B cell (primary cell): ENCODE measurements around the gene C2CD3. TPM values are rescaled to one million over a fixed set of nuclear protein-coding genes. Genes with fewer than 3 reads are reported as not detected.

Experiments used
- ATAC-seq: fragments of 200-7000 bp; cut with Tn5 transposase; one replicate; pipeline ENCODE4 v1.10.0; 2021; ENCODE audit warnings: low read depth, mild to moderate bottlenecking, moderate number of reproducible peaks, moderate library complexity
- CTCF ChIA-PET: fragments of 350-600 bp; sonication (Branson Sonifier 250); formaldehyde crosslinking; loops from one replicate; lab custom pipeline; 2021; ENCODE audit warnings: antibody characterized with exemption, inconsistent platforms; lab: Charles Lee
- POLR2A ChIA-PET: fragments of 350-600 bp; sonication (Branson Sonifier 250); formaldehyde crosslinking; loops from one replicate; lab custom pipeline; 2021; ENCODE audit warnings: antibody characterized with exemption; lab: Charles Lee
- DNase-seq: peaks from one replicate; pipeline ENCODE4 v3.0.0; 2013
- H2AFZ ChIP-seq: 2 replicates; pipeline ENCODE4 v1.6.1; 2012; ENCODE audit warnings: mild to moderate bottlenecking, low read depth, low read length; ENCODE audit not compliant: insufficient read depth, poor library complexity, severe bottlenecking
- H3K27ac ChIP-seq, 2 donors: 1 replicate in 1 of 2; 2 replicates in 1 of 2; pipeline ENCODE4 v1.5.1; 2012 to 2013; ENCODE audit warnings: low read length in 2 of 2, mild to moderate bottlenecking in 2 of 2, moderate library complexity in 1 of 2
- H3K27me3 ChIP-seq, 4 experiments: fragments of 200-600 bp in 1 of 4; sonication (generic) in 1 of 4; replicated peaks in 1 of 4; 1 replicate in 2 of 4; 2 replicates in 2 of 4; pipeline versions ENCODE4 v1.6.1 to v1.7.0; 2013 to 2016; ENCODE audit warnings: low read length in 3 of 4, mild to moderate bottlenecking in 2 of 4, mixed read lengths in 1 of 4, moderate library complexity in 1 of 4; ENCODE audit not compliant: insufficient read depth in 4 of 4, control insufficient read depth in 3 of 4; ENCODE audit errors: control extremely low read depth in 1 of 4
- H3K36me3 ChIP-seq, 2 experiments: replicated peaks in 1 of 2; 1 replicate in 1 of 2; 2 replicates in 1 of 2; pipeline versions ENCODE4 v1.6.1 to v1.7.1; 2013; ENCODE audit warnings: low read length in 1 of 2; ENCODE audit not compliant: insufficient read depth in 2 of 2, control insufficient read depth in 1 of 2; ENCODE audit errors: control extremely low read depth in 1 of 2, extremely low read depth in 1 of 2
- H3K4me1 ChIP-seq, 2 donors: fragments of 200-600 bp in 1 of 2; sonication (generic) in 1 of 2; 1 replicate in 1 of 2; 2 replicates in 1 of 2; pipeline versions ENCODE4 v1.5.1 to v1.6.1; 2013 to 2017; ENCODE audit warnings: low read length in 2 of 2; ENCODE audit not compliant: control insufficient read depth in 2 of 2, insufficient read depth in 2 of 2
- H3K4me2 ChIP-seq: replicated peaks from 2 replicates; pipeline ENCODE3; 2012; ENCODE audit warnings: mild to moderate bottlenecking, low read depth, low read length; ENCODE audit not compliant: poor library complexity, severe bottlenecking
- H3K4me3 ChIP-seq, 5 experiments: fragments of 200-600 bp in 1 of 5; sonication (generic) in 1 of 5; 1 replicate in 3 of 5; 2 replicates in 2 of 5; pipeline versions ENCODE4 v1.5.1 to v1.7.0; 2011 to 2016; ENCODE audit warnings: low read length in 4 of 5, mild to moderate bottlenecking in 4 of 5, low read depth in 2 of 5, control low read depth in 1 of 5, moderate library complexity in 1 of 5; ENCODE audit not compliant: insufficient read depth in 1 of 5; ENCODE audit errors: control extremely low read depth in 1 of 5, extremely low read depth in 1 of 5
- H3K79me2 ChIP-seq: fragments of 200-600 bp; sonication (generic); one replicate; pipeline ENCODE4 v1.6.0; 2016; ENCODE audit warnings: low read length; ENCODE audit not compliant: control insufficient read depth, insufficient read depth
- H3K9ac ChIP-seq: fragments of 200-600 bp; sonication (generic); 2 replicates; pipeline ENCODE4 v1.6.1; 2017; ENCODE audit warnings: mild to moderate bottlenecking, low read length, moderate library complexity
- H3K9me3 ChIP-seq, 3 donors: one replicate each; pipeline versions ENCODE4 v1.6.1 to v1.7.1; 2013; ENCODE audit warnings: low read length in 2 of 3; ENCODE audit not compliant: control insufficient read depth in 2 of 3, insufficient read depth in 1 of 3; ENCODE audit errors: control extremely low read depth in 1 of 3
- H4K20me1 ChIP-seq: 2 replicates; pipeline ENCODE4 v1.6.0; 2012; ENCODE audit warnings: mild to moderate bottlenecking, low read length; ENCODE audit not compliant: insufficient read depth, control insufficient read depth, poor library complexity, severe bottlenecking
- H3K27ac Mint-ChIP-seq: one replicate; pipeline ENCODE4 v1.8.0; 2021; ENCODE audit warnings: mixed read lengths
- H3K27me3 Mint-ChIP-seq: one replicate; pipeline ENCODE4 v1.8.0; 2021; ENCODE audit warnings: mixed read lengths
- H3K4me1 Mint-ChIP-seq: one replicate; pipeline ENCODE4 v1.8.0; 2021; ENCODE audit warnings: mixed read lengths
- H3K4me3 Mint-ChIP-seq: one replicate; pipeline ENCODE4 v1.8.0; 2021; ENCODE audit warnings: mixed read lengths
- H3K9me3 Mint-ChIP-seq: one replicate; pipeline ENCODE4 v1.8.0; 2022; ENCODE audit warnings: mixed read lengths; ENCODE audit not compliant: insufficient read depth
- CTCF ChIP-seq: fragments of 200-600 bp; IDR thresholded peaks from one replicate; pipeline ENCODE4 v1.8.0; 2022; ENCODE audit warnings: antibody characterized with exemption, mild to moderate bottlenecking
- EZH2 ChIP-seq: IDR thresholded peaks from 2 replicates; pipeline ENCODE4 v1.6.1; 2012; ENCODE audit warnings: borderline replicate concordance, low read depth, mild to moderate bottlenecking, moderate library complexity, low read length; ENCODE audit not compliant: insufficient read depth, poor library complexity, severe bottlenecking
- WGBS: methylation state at CpG from one replicate; pipeline ENCODE4 v1.1.5; 2013; ENCODE audit warnings: missing lambda C conversion rate; ENCODE audit not compliant: insufficient coverage; 5-methylcytosine and 5-hydroxymethylcytosine counted together
- intact Hi-C: fragments of 100-400 bp; cut with micrococcal nuclease; formaldehyde crosslinking; loops from one replicate; pipeline ENCODE4 v1.10.0; 2022
- polyA plus RNA-seq: library from polyadenylated mRNA; depleted of rRNA; stranded (reverse); fragments of >200 nt; gene quantifications from 2 replicates; pipeline ENCODE4 v1.2.3, GENCODE V29; 2012
- total RNA-seq, 2 donors: library from RNA; stranded (reverse); fragments of 120-200 nt in 1 of 2; gene quantifications; 1 replicate in 1 of 2; 2 replicates in 1 of 2; pipeline versions ENCODE4 v1.2.3 to v1.2.4, GENCODE V29; 2013 to 2022

The C2CD3 gene
- total and polyA plus RNA-seq, 2 donors (not counting 1 experiment from before 2014, with no cell fraction given) = 19.8 to 69.0 TPM

DNA sequence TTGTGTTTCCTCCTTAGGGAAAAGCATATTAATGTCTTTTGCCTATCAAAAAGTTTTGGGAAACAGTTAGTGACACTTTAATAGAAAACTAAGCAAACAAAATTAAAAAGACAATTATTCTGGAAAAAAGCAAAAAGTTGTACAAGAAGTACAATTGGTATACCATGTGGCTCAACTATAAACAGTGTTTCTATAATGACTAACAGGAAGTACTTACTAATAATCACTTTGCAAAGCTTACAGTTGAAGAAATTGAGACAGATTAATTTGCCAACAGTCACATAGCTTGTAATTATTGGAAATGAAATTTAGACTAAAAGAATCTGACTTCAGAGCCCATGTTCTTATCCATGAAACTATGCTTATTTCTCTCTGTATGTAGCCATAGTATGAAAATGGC is 25.0 kb upstream of the C2CD3 start:
- no peaks in the 10 kb centered on the region for H3K4me1 ChIP-seq
- no peak overlapping the region for H3K4me3 ChIP-seq
- H3K4me2 ChIP-seq = no peak overlapping the region
- Mint-ChIP-seq H3K9me3 (peaks cover 6% of the 10 kb centered on the region), H3K4me1 (no peaks in the 10 kb centered on the region), H3K27me3 (no peaks in the 10 kb centered on the region), H3K27ac (no peak overlapping the region), H3K4me3 (no peak overlapping the region)
- H3K27ac ChIP-seq = no peak overlapping the region
- POLR2A ChIA-PET = no interaction called here
- H3K27me3 ChIP-seq = no peaks in the 10 kb centered on the region
- H3K9me3 ChIP-seq = peaks cover 1 to 20% (median 13%) of the 10 kb centered on the region in 3 donors
- CTCF ChIA-PET = no interaction called here
- intact Hi-C loops = no loop called here
- H3K9ac ChIP-seq = no peak overlapping the region
- H4K20me1 ChIP-seq = no peaks in the 10 kb centered on the region
- ATAC-seq (no peak), DNase-seq (no peak)
- H3K36me3 ChIP-seq = no peaks in the 10 kb centered on the region
- peaks cover 2% of the 10 kb centered on the region for H3K79me2 ChIP-seq
- no peak overlapping the region for H2AFZ ChIP-seq
- TF ChIP-seq EZH2 (no peak), CTCF (no peak)

GRCh38 chr11:74185695-74186094 is 14.9 kb upstream of the C2CD3 start:
- no peak overlapping the region for H2AFZ ChIP-seq
- H3K79me2 ChIP-seq = peaks cover 13% of the 10 kb centered on the region
- TF ChIP-seq EZH2 (no peak), CTCF (no peak)
- H3K4me2 ChIP-seq = no peak overlapping the region
- no peaks in the 10 kb centered on the region for H3K4me1 ChIP-seq
- H3K4me3 ChIP-seq = no peak overlapping the region
- H3K9ac ChIP-seq = no peak overlapping the region
- Mint-ChIP-seq H3K27me3 (no peaks in the 10 kb centered on the region), H3K4me1 (peaks cover 2% of the 10 kb centered on the region), H3K27ac (no peak overlapping the region), H3K4me3 (no peak overlapping the region), H3K9me3 (peaks cover 3% of the 10 kb centered on the region)
- H3K27me3 ChIP-seq = no peaks in the 10 kb centered on the region
- WGBS = 67% methylated on average over 1 of the region's 2 CpGs
- no peak overlapping the region for H3K27ac ChIP-seq
- intact Hi-C loops = no loop called here
- no peaks in the 10 kb centered on the region for H4K20me1 ChIP-seq
- POLR2A ChIA-PET = no interaction called here
- ATAC-seq = no peak
- H3K9me3 ChIP-seq = peaks cover 0 to 2% (median 0%) of the 10 kb centered on the region in 3 donors
- no peak for DNase-seq
- H3K36me3 ChIP-seq = peaks cover 0 to 8% of the 10 kb centered on the region in 2 experiments
- CTCF ChIA-PET = no interaction called here
